Endothelial cell of umbilical vein (primary cell): ENCODE measurements around the gene GUCA2A.

Source experiments
- CTCF ChIP-seq, 2 donors: IDR thresholded peaks; 1 replicate in 1 of 2; 2 replicates in 1 of 2; pipeline ENCODE4 v1.5.1; 2011; ENCODE audit warnings: low read length in 2 of 2, mild to moderate bottlenecking in 2 of 2, moderate library complexity in 2 of 2, control low read depth in 1 of 2, inconsistent platforms in 1 of 2, low read depth in 1 of 2; ENCODE audit not compliant: insufficient read depth in 1 of 2; ENCODE audit errors: extremely low read depth in 1 of 2
- EZH2 ChIP-seq: IDR thresholded peaks from 2 replicates; pipeline ENCODE4 v1.6.1; 2012; ENCODE audit warnings: borderline replicate concordance, low read depth, mild to moderate bottlenecking, moderate library complexity, low read length, inconsistent platforms; ENCODE audit not compliant: severe bottlenecking
- FOS ChIP-seq: IDR thresholded peaks from 2 replicates; pipeline ENCODE4 v1.6.1; 2011; ENCODE audit warnings: mild to moderate bottlenecking, low read length, moderate library complexity, borderline replicate concordance; ENCODE audit not compliant: insufficient read depth
- GATA2 ChIP-seq: IDR thresholded peaks from 2 replicates; pipeline ENCODE4 v1.7.0; 2011; ENCODE audit warnings: low read depth, mild to moderate bottlenecking, moderate library complexity, mixed read lengths, low read length; ENCODE audit not compliant: insufficient read length, insufficient read depth
- JUN ChIP-seq: IDR thresholded peaks from 2 replicates; pipeline ENCODE4 v1.6.1; 2011; ENCODE audit warnings: borderline replicate concordance, low read depth; ENCODE audit not compliant: insufficient read length, insufficient read depth
- MAX ChIP-seq: IDR thresholded peaks from 2 replicates; pipeline ENCODE4 v1.6.1; 2011; ENCODE audit not compliant: insufficient read depth, insufficient read length
- MYC ChIP-seq: IDR thresholded peaks from one replicate; pipeline ENCODE4 v1.6.1; 2011; ENCODE audit warnings: mild to moderate bottlenecking, low read depth, low read length
- POLR2A ChIP-seq: IDR thresholded peaks from 2 replicates; pipeline ENCODE4 v1.6.1; 2012; ENCODE audit warnings: low read depth, mild to moderate bottlenecking, control low read depth, low read length
- POLR2AphosphoS5 ChIP-seq: IDR thresholded peaks from 2 replicates; pipeline ENCODE4 v1.6.1; 2012; ENCODE audit warnings: low read depth, mild to moderate bottlenecking, control low read depth, low read length, moderate library complexity; ENCODE audit not compliant: insufficient read depth

DNA sequence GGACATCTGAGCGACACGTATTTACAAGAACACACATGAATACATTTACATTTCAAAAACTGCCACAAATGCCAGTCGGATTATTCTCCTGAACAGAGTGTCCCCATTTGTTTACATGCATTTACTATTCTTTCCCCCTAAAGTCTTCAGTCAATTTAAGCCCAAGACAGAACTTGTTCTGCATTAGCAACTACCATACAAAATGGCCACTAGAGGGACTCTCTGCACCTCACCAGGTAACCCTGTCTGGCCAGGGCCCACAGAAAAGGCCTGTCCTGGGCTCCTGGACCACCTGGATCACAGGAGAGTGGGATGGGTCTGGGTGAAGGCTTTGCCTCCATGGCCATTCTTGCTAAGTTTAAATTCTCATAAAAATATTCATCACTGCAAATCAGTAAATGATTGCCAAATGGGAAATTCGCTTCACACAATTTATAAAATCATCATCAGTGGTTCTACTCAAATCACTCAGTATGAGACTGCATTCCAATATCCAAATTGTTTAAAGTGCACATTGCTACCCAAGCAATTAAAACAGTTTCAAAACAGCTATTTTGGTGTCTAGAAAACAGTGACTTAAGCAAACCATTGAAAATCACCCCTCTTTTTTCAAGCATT lies 12.5 kb upstream of the GUCA2A start:
- TF ChIP-seq CTCF (IDR thresholded peaks at IDR 0.05; ENCODE audit: extremely low read depth in 1 of 2, insufficient read depth in 1 of 2, low read depth in 1 of 2, low read length in 2 of 2), result peak; percentile 68 to 76
- TF ChIP-seq EZH2, result no peak
- no peak for TF ChIP-seq MAX
- no peak for TF ChIP-seq POLR2A
- TF ChIP-seq POLR2AphosphoS5, result no peak
- TF ChIP-seq JUN, result no peak
- TF ChIP-seq FOS, result no peak
- TF ChIP-seq GATA2, result no peak
- no peak for TF ChIP-seq MYC
